Measurements from ENCODE around the gene SPATA1.

GRCh38 chr1:84613887-84614286, 107.7 kb downstream of the SPATA1 start:
- TF ChIP-seq REST (IDR thresholded peaks at IDR 0.05; ENCODE audit: borderline replicate concordance) (no peak), EP300 (conservative IDR thresholded peaks at IDR 0.05; ENCODE audit: poor library complexity, severe bottlenecking) (no peak), TAF1 (IDR thresholded peaks at IDR 0.05; ENCODE audit: low read depth) (no peak), EZH2 (IDR thresholded peaks at IDR 0.05; ENCODE audit: borderline replicate concordance, insufficient read depth, low read length, poor library complexity, severe bottlenecking) (no peak), MXI1 (conservative IDR thresholded peaks at IDR 0.05; ENCODE audit: poor library complexity, severe bottlenecking) (no peak)
- TF ChIP-seq, protein P1, sequence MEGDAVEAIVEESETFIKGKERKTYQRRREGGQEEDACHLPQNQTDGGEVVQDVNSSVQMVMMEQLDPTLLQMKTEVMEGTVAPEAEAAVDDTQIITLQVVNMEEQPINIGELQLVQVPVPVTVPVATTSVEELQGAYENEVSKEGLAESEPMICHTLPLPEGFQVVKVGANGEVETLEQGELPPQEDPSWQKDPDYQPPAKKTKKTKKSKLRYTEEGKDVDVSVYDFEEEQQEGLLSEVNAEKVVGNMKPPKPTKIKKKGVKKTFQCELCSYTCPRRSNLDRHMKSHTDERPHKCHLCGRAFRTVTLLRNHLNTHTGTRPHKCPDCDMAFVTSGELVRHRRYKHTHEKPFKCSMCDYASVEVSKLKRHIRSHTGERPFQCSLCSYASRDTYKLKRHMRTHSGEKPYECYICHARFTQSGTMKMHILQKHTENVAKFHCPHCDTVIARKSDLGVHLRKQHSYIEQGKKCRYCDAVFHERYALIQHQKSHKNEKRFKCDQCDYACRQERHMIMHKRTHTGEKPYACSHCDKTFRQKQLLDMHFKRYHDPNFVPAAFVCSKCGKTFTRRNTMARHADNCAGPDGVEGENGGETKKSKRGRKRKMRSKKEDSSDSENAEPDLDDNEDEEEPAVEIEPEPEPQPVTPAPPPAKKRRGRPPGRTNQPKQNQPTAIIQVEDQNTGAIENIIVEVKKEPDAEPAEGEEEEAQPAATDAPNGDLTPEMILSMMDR (IDR thresholded peaks at IDR 0.05; ENCODE audit: poor library complexity, severe bottlenecking): no peak

All from neural cell (in vitro differentiated cells).